Stomach (tissue), 4 donors: ENCODE results near the gene SLC2A6.

Experiments
- CTCF ChIP-seq, 7 experiments: fragments of 450-650 bp in 4 of 7; fragments of 200-600 bp in 3 of 7; sonication (generic) in 3 of 7; IDR thresholded peaks; one replicate each; pipeline ENCODE4 v1.5.1; 2016 to 2019; ENCODE audit warnings: antibody characterized with exemption in 7 of 7, control low read depth in 2 of 7, mild to moderate bottlenecking in 1 of 7
- POLR2A ChIP-seq, 4 donors: fragments of 450-650 bp; IDR thresholded peaks; one replicate each; pipeline ENCODE4 v1.6.1; 2016; ENCODE audit warnings: antibody characterized with exemption in 4 of 4, control low read depth in 2 of 4, mild to moderate bottlenecking in 1 of 4, moderate library complexity in 1 of 4
- POLR2AphosphoS5 ChIP-seq, 3 donors: sonication (generic); formaldehyde crosslinking; IDR thresholded peaks; one replicate each; pipeline ENCODE4 v1.6.1; 2016; ENCODE audit warnings: antibody characterized with exemption in 3 of 3

- no peak for TF ChIP-seq POLR2AphosphoS5 (IDR thresholded peaks at IDR 0.05)
- TF ChIP-seq POLR2A (IDR thresholded peaks at IDR 0.05) = no peak
- TF ChIP-seq CTCF (IDR thresholded peaks at IDR 0.05) = no peak
Observed at GRCh38 chr9:133468374-133468773, 10.5 kb downstream of the SLC2A6 start.
